HepG2 (cell line): ENCODE results near the gene BAIAP3. TPM values are rescaled to one million over a fixed set of nuclear protein-coding genes. Genes with fewer than 3 reads are reported as not detected.

Experiments
- ATAC-seq: fragments of 200-7000 bp; cut with Tn5 transposase; 3 replicates; pipeline ENCODE4 v1.9.1; 2020; ENCODE audit warnings: mild to moderate bottlenecking, moderate library complexity
- BruUV-seq: library from RNA; stranded (reverse); fragments of 400-500 nt; replicated peaks from 2 replicates; lab custom pipeline; 2021; lab: Mats Ljungman, UMichigan
- CTCF ChIA-PET: fragments of 300-600 bp; formaldehyde crosslinking; extraction: SDS; loops from one replicate; lab custom pipeline; 2021; ENCODE audit warnings: low total read pairs, inconsistent platforms, low intra/inter-chr PET ratio; lab: Yijun Ruan, JAX
- POLR2A ChIA-PET: fragments of 350-600 bp; sonication (Branson Sonifier 250); formaldehyde crosslinking; loops from one replicate; lab custom pipeline; 2020; ENCODE audit warnings: antibody characterized with exemption, inconsistent platforms; lab: Yijun Ruan, JAX
- DNase-seq: peaks from one replicate; pipeline ENCODE4 v3.0.0-alpha.2; 2015; ENCODE audit warnings: low spot score
- FAIRE-seq: peaks from 3 replicates; lab custom pipeline; 2011; peaks lifted over from hg19 to GRCh38; lab: Jason Lieb, UNC
- H2AFZ ChIP-seq: one replicate; pipeline ENCODE4 v1.6.1; 2011; ENCODE audit warnings: low read length, inconsistent platforms
- H3K27ac ChIP-seq: fragments of 300-600 bp; 3 replicates; pipeline ENCODE4 v1.8.0; 2011; ENCODE audit warnings: mixed run types, mild to moderate bottlenecking, mixed read lengths, low read length, inconsistent platforms; ENCODE audit not compliant: insufficient read depth; ENCODE audit errors: extremely low read length
- H3K27me3 ChIP-seq, 2 experiments: fragments of 200-600 bp in 1 of 2; 2 replicates in 1 of 2; 3 replicates in 1 of 2; pipeline versions ENCODE4 v1.6.0 to v1.8.0; 2011; ENCODE audit warnings: low read length in 2 of 2, mild to moderate bottlenecking in 2 of 2, moderate library complexity in 2 of 2, inconsistent platforms in 1 of 2; ENCODE audit not compliant: insufficient read depth in 2 of 2, control insufficient read depth in 1 of 2
- H3K36me3 ChIP-seq, 2 experiments: fragments of 200-600 bp in 1 of 2; replicated peaks in 1 of 2; 2 replicates in 1 of 2; 3 replicates in 1 of 2; pipeline versions ENCODE4 v1.5.1 to v1.8.0; 2011; ENCODE audit warnings: low read length in 2 of 2, inconsistent platforms in 1 of 2; ENCODE audit not compliant: insufficient read depth in 2 of 2, control insufficient read depth in 1 of 2
- H3K4me1 ChIP-seq: 2 replicates; pipeline ENCODE4 v1.5.1; 2012; ENCODE audit warnings: low read length, inconsistent platforms; ENCODE audit not compliant: insufficient read depth
- H3K4me2 ChIP-seq: 2 replicates; pipeline ENCODE4 v1.6.0; 2011; ENCODE audit warnings: low read depth, low read length, inconsistent platforms
- H3K4me3 ChIP-seq, 3 experiments: fragments of 200-600 bp in 1 of 3; sonication (generic), shearing (Covaris generic) in 1 of 3; replicated peaks in 1 of 3; 2 replicates each; pipeline ENCODE4 v1.5.1; 2011 to 2016; ENCODE audit warnings: low read length in 3 of 3, inconsistent platforms in 2 of 3, low read depth in 2 of 3, mild to moderate bottlenecking in 2 of 3, control low read depth in 1 of 3, mixed read lengths in 1 of 3; ENCODE audit not compliant: insufficient read depth in 1 of 3
- H3K79me2 ChIP-seq: one replicate; pipeline ENCODE4 v1.6.1; 2011; ENCODE audit warnings: low read length, inconsistent platforms; ENCODE audit not compliant: insufficient read depth
- H3K9ac ChIP-seq: 2 replicates; pipeline ENCODE4 v1.6.0; 2011; ENCODE audit warnings: mild to moderate bottlenecking, low read depth, low read length, inconsistent platforms; ENCODE audit not compliant: insufficient read depth
- H3K9me3 ChIP-seq: 2 replicates; pipeline ENCODE4 v1.5.1; 2012; ENCODE audit warnings: mild to moderate bottlenecking, low read length
- H4K20me1 ChIP-seq: 2 replicates; pipeline ENCODE4 v1.6.0; 2011; ENCODE audit warnings: inconsistent platforms, mild to moderate bottlenecking, low read length, moderate library complexity; ENCODE audit not compliant: insufficient read depth
- CREB1 ChIP-seq, 2 experiments: fragments of 450-650 bp in 1 of 2; IDR thresholded peaks; 2 replicates each; pipeline ENCODE4 v1.6.1; 2016 to 2017; ENCODE audit warnings: control low read depth in 1 of 2, mild to moderate bottlenecking in 1 of 2, missing compliant biosample characterization in 1 of 2, missing genetic modification characterization in 1 of 2
- EHMT2 ChIP-seq: fragments of 200-600 bp; sonication (generic); IDR thresholded peaks from 2 replicates; pipeline ENCODE4 v1.7.0; 2017; ENCODE audit warnings: antibody characterized with exemption, low read depth, low read length, borderline replicate concordance
- MLLT10 ChIP-seq: sonication (generic); formaldehyde crosslinking; IDR thresholded peaks from 2 replicates; pipeline ENCODE4 v1.4.0; 2020; ENCODE audit warnings: missing genetic modification reagents
- PAF1 ChIP-seq: IDR thresholded peaks from 2 replicates; pipeline ENCODE4 v1.6.1; 2016; ENCODE audit warnings: missing genetic modification reagents, missing compliant biosample characterization
- TCF12 ChIP-seq, 2 experiments: fragments of 450-650 bp in 1 of 2; sonication (generic) in 1 of 2; formaldehyde crosslinking in 1 of 2; IDR thresholded peaks; 2 replicates each; pipeline versions ENCODE4 v1.6.1 to v1.8.0; 2017 to 2022; ENCODE audit warnings: antibody characterized with exemption in 1 of 2, mild to moderate bottlenecking in 1 of 2, missing genetic modification reagents in 1 of 2, moderate library complexity in 1 of 2
- ZNF672 ChIP-seq: sonication (generic); formaldehyde crosslinking; IDR thresholded peaks from 2 replicates; pipeline ENCODE4 v1.8.1; 2022; ENCODE audit warnings: missing genetic modification reagents
- ZNF768 ChIP-seq: sonication (generic); formaldehyde crosslinking; IDR thresholded peaks from 2 replicates; pipeline ENCODE4 v1.4.0; 2020; ENCODE audit warnings: missing genetic modification reagents
- WGBS: methylation state at CpG from one replicate; pipeline ENCODE4 v1.1.6; 2017; ENCODE audit warnings: low lambda C conversion rate; 5-methylcytosine and 5-hydroxymethylcytosine counted together
- in situ Hi-C: cut with HindIII; loops from 2 replicates; pipeline ENCODE4 v1.10.0; 2017; ENCODE audit warnings: low pct_unique_long_range_greater_than_20kb; ENCODE audit not compliant: extremely low pct_ligation_motif_present
- intact Hi-C: fragments of 100-400 bp; cut with micrococcal nuclease; formaldehyde crosslinking; loops from one replicate; pipeline ENCODE4 v1.10.0; 2022; ENCODE audit not compliant: unreplicated experiment
- polyA plus RNA-seq, 8 experiments: library from polyadenylated mRNA; depleted of rRNA in 3 of 8; stranded (reverse) in 7 of 8; unstranded in 1 of 8; fragments of >200 nt; fragmentation: Illumina TruSeq in 4 of 8; extraction: Trizol in 4 of 8; gene quantifications; 2 replicates each; pipeline versions ENCODE4 v1.2.1 to v1.2.3, GENCODE V29; 2011 to 2016; ENCODE audit warnings: low read depth in 4 of 8, missing spikeins in 1 of 8, mixed read lengths in 1 of 8; ENCODE audit not compliant: insufficient read depth in 1 of 8
- total RNA-seq, 5 experiments: library from RNA; depleted of rRNA; stranded (reverse); fragments of >200 nt; fragmentation: Illumina TruSeq; extraction: Trizol; gene quantifications; 2 replicates each; pipeline ENCODE4 v1.2.3, GENCODE V29; 2016; ENCODE audit warnings: low read depth in 1 of 5
- TF ChIP-seq, protein P1 (sequence below): sonication (generic); formaldehyde crosslinking; IDR thresholded peaks from 2 replicates; pipeline ENCODE4 v1.4.0; 2020; ENCODE audit warnings: missing genetic modification reagents

Gene BAIAP3
- total and polyA plus RNA-seq, 2 of the 13 experiments (the other 11 are each of a cell fraction or from before 2014, with no cell fraction given): 3.2 to 5.7 TPM

DNA sequence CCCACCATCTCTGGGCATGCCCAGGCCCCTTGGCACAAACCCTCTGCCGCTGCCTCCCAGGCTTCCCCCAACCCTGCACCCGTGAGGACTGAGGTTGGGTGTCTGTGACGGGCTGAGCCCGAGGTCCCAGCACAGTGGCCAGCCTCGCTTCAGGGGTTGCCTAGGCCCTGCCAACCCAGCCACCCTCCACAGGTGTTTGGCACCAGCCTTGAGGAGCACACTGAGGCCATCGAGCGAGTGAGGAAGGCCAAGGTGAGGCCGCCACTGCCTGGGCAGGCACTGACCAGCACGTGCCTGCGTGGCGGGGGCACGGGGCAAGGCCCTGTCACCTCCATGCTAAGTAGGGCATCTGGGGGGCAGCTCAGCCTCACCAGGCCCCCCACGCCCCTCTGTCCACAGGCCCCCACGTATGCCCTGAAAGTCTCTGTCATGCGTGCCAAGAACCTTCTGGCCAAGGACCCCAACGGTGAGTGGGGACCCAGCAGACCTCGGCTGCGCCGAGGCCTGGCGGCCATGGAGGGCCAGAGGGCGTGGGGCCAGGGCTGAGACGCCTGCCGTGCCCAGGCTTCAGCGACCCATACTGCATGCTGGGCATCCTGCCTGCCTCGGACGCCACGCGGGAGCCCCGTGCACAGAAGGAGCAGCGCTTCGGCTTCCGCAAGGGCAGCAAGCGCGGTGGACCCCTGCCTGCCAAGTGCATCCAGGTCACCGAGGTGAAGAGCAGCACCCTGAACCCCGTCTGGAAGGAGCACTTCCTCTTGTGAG, 7.5 kb downstream of the BAIAP3 start:
- no peak overlapping the region for H3K4me2 ChIP-seq
- in situ Hi-C loops (no loop called here), intact Hi-C loops (no loop called here)
- no TSS peak for BruUV-seq
- no peaks in the 10 kb centered on the region for H3K79me2 ChIP-seq
- no peak overlapping the region for H3K4me3 ChIP-seq
- H3K9ac ChIP-seq: no peak overlapping the region
- no peaks in the 10 kb centered on the region for H3K9me3 ChIP-seq
- no peak for ATAC-seq
- WGBS: 53% methylated on average over 3 of the region's 36 CpGs
- no peak for TF ChIP-seq ZNF672 (CRISPR knock-in tag)
- TF ChIP-seq CREB1 (IDR thresholded peaks at IDR 0.05): no peak
- no peak for TF ChIP-seq CREB1 (CRISPR knock-in tag; IDR thresholded peaks at IDR 0.05)
- TF ChIP-seq PAF1: no peak
- no peak for TF ChIP-seq TCF12 (IDR thresholded peaks at IDR 0.05)
- no peak for TF ChIP-seq TCF12 (CRISPR knock-in tag; IDR thresholded peaks at IDR 0.05)
- TF ChIP-seq ZNF768 (CRISPR knock-in tag): peak; percentile 43; the same call in 1 of the 2 replicates
- TF ChIP-seq MLLT10 (CRISPR knock-in tag): no peak
- TF ChIP-seq EHMT2: no peak
- TF ChIP-seq, protein P1, sequence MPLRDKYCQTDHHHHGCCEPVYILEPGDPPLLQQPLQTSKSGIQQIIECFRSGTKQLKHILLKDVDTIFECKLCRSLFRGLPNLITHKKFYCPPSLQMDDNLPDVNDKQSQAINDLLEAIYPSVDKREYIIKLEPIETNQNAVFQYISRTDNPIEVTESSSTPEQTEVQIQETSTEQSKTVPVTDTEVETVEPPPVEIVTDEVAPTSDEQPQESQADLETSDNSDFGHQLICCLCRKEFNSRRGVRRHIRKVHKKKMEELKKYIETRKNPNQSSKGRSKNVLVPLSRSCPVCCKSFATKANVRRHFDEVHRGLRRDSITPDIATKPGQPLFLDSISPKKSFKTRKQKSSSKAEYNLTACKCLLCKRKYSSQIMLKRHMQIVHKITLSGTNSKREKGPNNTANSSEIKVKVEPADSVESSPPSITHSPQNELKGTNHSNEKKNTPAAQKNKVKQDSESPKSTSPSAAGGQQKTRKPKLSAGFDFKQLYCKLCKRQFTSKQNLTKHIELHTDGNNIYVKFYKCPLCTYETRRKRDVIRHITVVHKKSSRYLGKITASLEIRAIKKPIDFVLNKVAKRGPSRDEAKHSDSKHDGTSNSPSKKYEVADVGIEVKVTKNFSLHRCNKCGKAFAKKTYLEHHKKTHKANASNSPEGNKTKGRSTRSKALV (CRISPR knock-in tag): no peak
- no peak overlapping the region for H3K27ac ChIP-seq
- POLR2A ChIA-PET: no interaction called here
- no peaks in the 10 kb centered on the region for H3K36me3 ChIP-seq
- CTCF ChIA-PET: no interaction called here
- FAIRE-seq: no peak
- peaks cover 4 to 40% of the 10 kb centered on the region in 2 experiments; a peak in 3 of 5 replicates for H3K27me3 ChIP-seq
- H4K20me1 ChIP-seq: no peaks in the 10 kb centered on the region
- H2AFZ ChIP-seq: no peak overlapping the region
- peaks cover 19% of the 10 kb centered on the region for H3K4me1 ChIP-seq
- DNase-seq: no peak
